T47D (cell line): ENCODE results near the gene RHBG.
"Not testable (repeated sequence)": the region's sequence is repeated elsewhere in the genome, so short reads cannot be mapped to it uniquely, and the experiment has no call there.

ENCODE experiments used
- DNase-seq, 2 experiments: peaks; one replicate each; pipeline versions ENCODE4 v3.0.0 to v3.0.0-alpha.2; 2011 to 2012; ENCODE audit warnings: low read depth in 1 of 2, low spot score in 1 of 2
- JUND ChIP-seq: IDR thresholded peaks from 2 replicates; pipeline ENCODE4 v1.6.1; 2012; ENCODE audit warnings: low read depth
- in situ Hi-C: cut with HindIII; loops from 2 replicates; pipeline ENCODE4 v1.10.0; 2016; ENCODE audit warnings: low sequenced_read_pairs, low pct_unique_long_range_greater_than_20kb

RHBG gene

GRCh38 chr1:156347331-156347730 lies 21.7 kb upstream of the RHBG start:
- no peak for DNase-seq
- in situ Hi-C loops = no loop called here

GRCh38 chr1:156352481-156352880 lies 16.5 kb upstream of the RHBG start:
- DNase-seq, in situ Hi-C loops: not testable (repeated sequence)

More at GRCh38 chr1:156347331-156347730, 21.7 kb upstream of the RHBG start:
- no peak for TF ChIP-seq JUND

- DNase-seq = no peak
- no peak for TF ChIP-seq JUND
- in situ Hi-C loops = no loop called here
Observed at GRCh38 chr1:156356262-156356874, 12.6 kb upstream of the RHBG start.

GRCh38 chr1:156356875-156357534 lies 12.0 kb upstream of the RHBG start:
- TF ChIP-seq JUND = no peak
- peak; percentile 85 to 89 for DNase-seq
- in situ Hi-C loops = no loop called here

GRCh38 chr1:156357977-156358376 lies 11.0 kb upstream of the RHBG start:
- in situ Hi-C loops = no loop called here
- TF ChIP-seq JUND = no peak
- DNase-seq = no peak

GRCh38 chr1:156358641-156359040 lies 10.4 kb upstream of the RHBG start:
- in situ Hi-C loops = no loop called here
- no peak for TF ChIP-seq JUND
- no peak for DNase-seq

- no peak for DNase-seq
- TF ChIP-seq JUND = no peak
- in situ Hi-C loops = no loop called here
Observed at GRCh38 chr1:156359249-156359648, 9.8 kb upstream of the RHBG start.

- in situ Hi-C loops = no loop called here
- TF ChIP-seq JUND = no peak
- peak in 1 of 2 experiments; percentile 62 for DNase-seq
Observed at GRCh38 chr1:156359973-156360372, 9.0 kb upstream of the RHBG start.

GRCh38 chr1:156360534-156360933 lies 8.5 kb upstream of the RHBG start:
- no peak for DNase-seq
- in situ Hi-C loops = no loop called here
- TF ChIP-seq JUND = no peak

- no peak for DNase-seq
- in situ Hi-C loops = no loop called here
- no peak for TF ChIP-seq JUND
Observed at GRCh38 chr1:156365754-156366153, 3.3 kb upstream of the RHBG start.

- in situ Hi-C loops = no loop called here
- DNase-seq = no peak
- no peak for TF ChIP-seq JUND
Observed at GRCh38 chr1:156366378-156367166, 2.4 kb upstream of the RHBG start.

- in situ Hi-C loops = no loop called here
- DNase-seq = no peak
Observed at GRCh38 chr1:156367383-156368156, 1.4 kb upstream of the RHBG start.

GRCh38 chr1:156368157-156368658 lies 803 bp upstream of the RHBG start:
- no peak for TF ChIP-seq JUND
- in situ Hi-C loops = no loop called here
- no peak for DNase-seq

More at GRCh38 chr1:156367383-156368156, 1.4 kb upstream of the RHBG start:
- no peak for TF ChIP-seq JUND

GRCh38 chr1:156369685-156370286 lies 775 bp downstream of the RHBG start:
- DNase-seq, in situ Hi-C loops: not testable (repeated sequence)
